GM19025 (cell line): ENCODE data around the gene NOS2.

Experiments used
- ATAC-seq: cut with Tn5 transposase; IDR thresholded peaks from one replicate; pipeline ENCODE4 v1.9.1; 2021; ENCODE audit warnings: mild to moderate bottlenecking, low read depth, moderate library complexity; ENCODE audit not compliant: unreplicated experiment

NOS2 gene

GRCh38 chr17:27821318-27821717 is 21.0 kb upstream of the NOS2 start:
- no peak for ATAC-seq

GRCh38 chr17:27819145-27819544 is 18.8 kb upstream of the NOS2 start:
- no peak for ATAC-seq

- no peak for ATAC-seq
Measured at GRCh38 chr17:27818401-27819105, 18.2 kb upstream of the NOS2 start.

- no peak for ATAC-seq
Measured at GRCh38 chr17:27817731-27818130, 17.4 kb upstream of the NOS2 start.

GRCh38 chr17:27816946-27817345 is 16.6 kb upstream of the NOS2 start:
- no peak for ATAC-seq

GRCh38 chr17:27811961-27812360 is 11.6 kb upstream of the NOS2 start:
- ATAC-seq: no peak

- ATAC-seq: no peak
Measured at GRCh38 chr17:27810902-27811557, 10.7 kb upstream of the NOS2 start.

- ATAC-seq: peak; percentile 42
Measured at GRCh38 chr17:27810211-27810901, 10.0 kb upstream of the NOS2 start.

GRCh38 chr17:27809555-27809954 is 9.2 kb upstream of the NOS2 start:
- no peak for ATAC-seq

GRCh38 chr17:27808628-27809027 is 8.3 kb upstream of the NOS2 start:
- no peak for ATAC-seq

GRCh38 chr17:27807567-27808470 is 7.5 kb upstream of the NOS2 start:
- ATAC-seq: peak; percentile 52

- no peak for ATAC-seq
Measured at GRCh38 chr17:27805520-27806146, 5.3 kb upstream of the NOS2 start.

GRCh38 chr17:27804113-27804512 is 3.8 kb upstream of the NOS2 start:
- no peak for ATAC-seq

- no peak for ATAC-seq
Measured at GRCh38 chr17:27802962-27803680, 2.8 kb upstream of the NOS2 start.

- ATAC-seq: no peak
Measured at GRCh38 chr17:27802033-27802432, 1.7 kb upstream of the NOS2 start.

GRCh38 chr17:27798376-27798775 is 2.0 kb downstream of the NOS2 start:
- ATAC-seq: no peak

GRCh38 chr17:27797390-27798091 is 2.8 kb downstream of the NOS2 start:
- ATAC-seq: no peak

GRCh38 chr17:27793906-27794569 is 6.3 kb downstream of the NOS2 start:
- no peak for ATAC-seq
